Hematopoietic multipotent progenitor cell treated with erythropoietin and hydrocortisone succinate and interleukin-3 and kit ligand, for 15 days (in vitro differentiated cells): ENCODE measurements around the gene SPATA21.
A peak's percentile ranks its signal among the peaks of the same experiment; 100 is the strongest.
"Not testable (repeated sequence)": the region's sequence is repeated elsewhere in the genome, so short reads cannot be mapped to it uniquely, and the experiment has no call there.

Experiments
- DNase-seq: peaks from one replicate; pipeline ENCODE4 v3.0.0-alpha.2; 2015; ENCODE audit warnings: low spot score

The SPATA21 gene

GRCh38 chr1:16380868-16381267 is 56.4 kb downstream of the SPATA21 start:
- no peak for DNase-seq

GRCh38 chr1:16378443-16378842 is 58.8 kb downstream of the SPATA21 start:
- no peak for DNase-seq

DNA sequence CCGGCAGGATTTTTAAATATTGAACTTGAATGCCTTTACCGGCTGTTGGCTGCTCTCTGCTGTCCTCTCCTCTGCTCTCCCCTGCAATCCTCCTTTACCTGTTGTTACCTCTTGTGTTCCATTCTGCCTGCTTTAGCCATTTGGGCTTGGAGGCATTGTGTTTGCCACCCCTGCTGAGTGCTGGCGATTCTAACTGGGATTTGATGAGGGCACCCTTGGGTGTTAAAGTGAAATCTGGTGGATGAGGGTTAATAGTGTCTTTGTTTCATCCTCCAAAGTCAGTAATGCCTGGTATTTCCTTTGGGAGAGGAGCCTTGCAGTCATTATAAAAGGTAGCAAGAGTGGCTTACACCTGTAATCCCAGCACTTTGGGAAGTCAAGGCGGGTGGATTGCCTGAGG is 60.3 kb downstream of the SPATA21 start:
- DNase-seq: no peak

DNA sequence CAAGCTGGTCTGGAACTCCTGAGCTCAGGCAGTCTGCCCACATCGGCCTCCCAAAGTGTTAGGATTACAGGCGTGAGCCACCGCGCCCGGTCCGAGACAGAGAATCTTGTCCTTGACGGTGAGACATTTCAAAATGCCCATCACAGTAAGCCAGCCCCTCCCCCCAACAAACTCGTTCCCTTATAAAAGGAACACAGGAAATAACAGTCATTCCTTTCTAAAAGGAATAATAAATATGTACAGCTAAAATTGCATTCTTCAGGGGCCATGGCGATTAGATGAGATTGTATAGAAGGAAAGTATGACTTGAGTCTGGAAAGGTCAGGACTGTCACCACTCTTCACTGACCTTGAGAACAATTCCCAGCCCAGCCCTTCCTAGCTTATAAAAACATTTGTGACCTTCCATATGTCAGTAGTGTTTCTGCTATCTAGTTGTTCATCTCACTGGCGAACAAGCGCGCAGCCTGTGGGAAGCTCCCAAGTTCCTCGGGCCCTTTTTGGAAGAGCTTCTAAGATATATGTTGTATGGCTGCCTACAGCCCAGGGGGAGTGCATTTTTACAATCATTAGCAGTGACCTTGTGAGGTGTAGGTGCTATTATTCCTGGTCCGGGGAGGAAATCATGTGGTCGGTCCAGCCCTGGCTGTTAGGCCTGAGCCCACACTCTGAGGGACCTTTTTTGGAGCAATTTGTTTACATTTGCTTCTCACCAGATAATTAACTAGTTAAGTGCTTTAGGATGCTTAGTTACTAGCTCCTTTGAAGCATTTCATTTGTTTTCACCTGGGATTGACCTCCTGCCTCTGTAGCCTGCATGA is 61.5 kb downstream of the SPATA21 start:
- DNase-seq: no peak

DNA sequence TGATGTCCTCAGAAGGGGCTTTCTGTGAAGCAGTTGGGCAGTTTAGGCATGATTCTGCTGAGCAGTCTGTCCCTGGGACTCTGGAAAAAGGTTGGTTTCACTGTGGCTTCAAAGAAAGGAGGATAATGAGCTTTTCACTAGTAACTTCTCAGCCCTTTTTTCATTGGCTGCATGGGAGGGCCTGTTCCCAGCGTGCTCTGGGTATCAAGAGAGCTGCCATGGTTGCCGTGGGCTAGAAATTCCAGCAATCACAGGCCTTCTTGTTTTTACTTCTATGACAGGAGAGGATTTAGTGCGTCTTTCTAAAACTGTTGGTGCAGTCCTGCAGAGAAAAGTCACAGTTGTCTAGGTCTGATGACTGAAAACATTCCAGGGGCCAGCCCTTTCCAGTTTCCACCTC is 63.0 kb downstream of the SPATA21 start:
- no peak for DNase-seq

DNA sequence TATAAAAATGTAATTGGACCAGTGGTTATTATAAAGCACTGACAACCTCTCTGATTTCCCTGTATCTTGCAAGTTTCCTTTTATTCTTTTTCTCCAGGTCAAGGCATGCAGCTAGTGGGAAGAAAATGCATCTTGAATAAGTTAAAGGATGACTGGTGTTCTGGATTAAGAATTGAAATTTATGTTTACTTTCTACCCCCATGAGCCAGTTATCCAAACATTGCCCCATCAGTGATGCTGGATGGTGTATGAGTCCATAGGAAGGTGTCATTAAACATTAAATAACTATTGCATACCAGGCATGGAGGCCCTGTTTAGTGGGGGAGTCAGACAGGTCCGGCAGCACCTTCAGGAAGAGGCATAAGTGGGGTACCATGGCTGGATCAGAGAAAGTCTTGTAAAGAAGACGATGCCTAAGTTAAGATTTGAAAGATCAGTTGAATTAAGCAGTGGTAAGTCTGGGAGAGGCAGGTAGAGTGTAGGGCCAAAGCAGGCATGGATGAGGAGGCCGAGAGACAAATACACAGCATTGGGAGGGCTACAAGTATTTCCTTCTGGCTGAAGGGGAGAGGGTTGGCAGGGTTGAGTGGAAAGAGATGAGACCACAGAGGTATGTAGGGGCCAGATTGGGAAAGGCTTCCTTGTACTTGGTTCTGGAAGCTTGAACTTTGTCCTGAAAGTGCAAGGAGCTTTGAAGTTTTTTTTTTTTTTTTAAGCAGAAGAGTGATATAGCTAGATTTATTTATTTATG is 64.5 kb downstream of the SPATA21 start:
- DNase-seq: no peak

GRCh38 chr1:16371725-16372124 is 65.5 kb downstream of the SPATA21 start:
- no peak for DNase-seq

GRCh38 chr1:16369821-16370220 is 67.4 kb downstream of the SPATA21 start:
- no peak for DNase-seq

DNA sequence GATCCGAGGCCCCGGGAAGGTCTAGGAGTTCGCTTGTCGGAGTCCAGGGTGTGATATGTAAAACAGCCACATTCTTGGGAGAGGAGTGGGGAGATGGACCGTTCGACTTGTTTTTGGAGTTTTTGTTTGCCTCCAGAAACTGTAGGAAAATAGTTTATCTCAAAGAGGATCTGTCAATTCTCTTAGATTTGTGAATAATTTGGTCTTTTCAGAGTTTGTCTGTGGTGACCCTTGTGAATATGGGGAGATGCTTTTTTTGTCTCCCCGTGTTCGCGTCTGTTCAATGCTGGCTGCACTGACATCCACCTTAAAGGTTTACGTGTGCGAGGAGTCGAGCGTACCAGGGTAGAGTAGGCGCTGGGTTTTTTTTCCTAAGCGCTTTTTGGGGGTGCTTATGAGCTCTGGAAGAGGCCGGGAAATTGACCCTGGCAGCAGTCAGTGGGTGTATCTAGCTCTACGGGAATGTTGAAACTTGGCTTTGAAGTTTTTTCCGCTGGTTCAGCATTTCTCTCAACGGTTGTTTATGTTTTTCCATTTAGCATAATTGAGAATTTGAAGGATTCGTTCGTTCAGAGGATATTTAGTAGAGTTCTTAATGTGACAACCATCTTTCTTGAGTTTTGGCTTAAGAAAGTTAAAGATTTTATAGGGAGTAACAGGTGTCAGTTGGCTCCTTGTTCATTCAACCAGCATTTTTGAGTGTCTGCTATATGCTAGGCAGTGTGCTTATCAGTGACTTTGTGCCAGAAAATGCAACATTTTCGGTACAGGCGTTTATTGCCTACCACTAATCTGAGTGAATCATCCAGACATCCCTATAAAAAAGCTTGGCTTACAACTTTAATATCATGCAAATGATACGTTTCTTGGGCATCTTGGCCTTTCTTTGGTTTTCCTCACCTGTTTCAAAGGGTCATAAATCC is 69.0 kb downstream of the SPATA21 start:
- peak; percentile 61 for DNase-seq

- peak; percentile 79 for DNase-seq
Measured at GRCh38 chr1:16367258-16367967, 69.8 kb downstream of the SPATA21 start.

DNA sequence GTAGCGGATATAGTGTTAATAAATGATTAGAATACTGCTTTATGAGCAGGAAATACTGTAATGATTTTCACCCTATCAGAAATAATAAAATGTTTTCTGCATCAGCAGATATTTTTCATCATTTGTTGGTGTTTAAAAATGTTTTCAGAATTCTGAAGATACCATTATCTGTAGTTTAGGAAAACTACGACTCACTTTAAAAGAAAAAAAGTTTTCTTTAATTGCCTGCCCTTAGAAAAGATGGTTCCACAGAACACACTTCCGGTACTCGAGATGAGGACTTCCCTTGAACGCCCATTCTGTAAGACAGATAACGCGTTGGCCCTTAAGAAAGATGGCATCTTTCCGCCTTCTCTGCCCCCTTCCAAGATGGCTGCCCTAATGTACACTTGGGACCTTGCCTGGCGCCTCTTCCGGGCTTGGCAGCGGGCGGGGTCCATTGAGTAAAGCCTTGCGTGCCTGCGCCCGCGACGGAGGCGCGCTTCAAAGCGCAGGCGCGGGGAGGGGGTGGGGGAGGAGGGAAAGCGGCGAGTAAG is 70.4 kb downstream of the SPATA21 start, which contains the start of gene SZRD1:
TSS of gene SZRD1 (plus strand) at position 521 of the 536 bp plus-strand sequence. CDS start 16 bp downstream, outside the sequence.
- DNase-seq: peak; percentile 99

GRCh38 chr1:16365146-16365498 is 72.1 kb downstream of the SPATA21 start:
- not testable (repeated sequence) for DNase-seq

GRCh38 chr1:16356867-16357266 is 80.4 kb downstream of the SPATA21 start:
- no peak for DNase-seq

- DNase-seq: no peak
Measured at GRCh38 chr1:16354619-16355018, 82.6 kb downstream of the SPATA21 start.

DNA sequence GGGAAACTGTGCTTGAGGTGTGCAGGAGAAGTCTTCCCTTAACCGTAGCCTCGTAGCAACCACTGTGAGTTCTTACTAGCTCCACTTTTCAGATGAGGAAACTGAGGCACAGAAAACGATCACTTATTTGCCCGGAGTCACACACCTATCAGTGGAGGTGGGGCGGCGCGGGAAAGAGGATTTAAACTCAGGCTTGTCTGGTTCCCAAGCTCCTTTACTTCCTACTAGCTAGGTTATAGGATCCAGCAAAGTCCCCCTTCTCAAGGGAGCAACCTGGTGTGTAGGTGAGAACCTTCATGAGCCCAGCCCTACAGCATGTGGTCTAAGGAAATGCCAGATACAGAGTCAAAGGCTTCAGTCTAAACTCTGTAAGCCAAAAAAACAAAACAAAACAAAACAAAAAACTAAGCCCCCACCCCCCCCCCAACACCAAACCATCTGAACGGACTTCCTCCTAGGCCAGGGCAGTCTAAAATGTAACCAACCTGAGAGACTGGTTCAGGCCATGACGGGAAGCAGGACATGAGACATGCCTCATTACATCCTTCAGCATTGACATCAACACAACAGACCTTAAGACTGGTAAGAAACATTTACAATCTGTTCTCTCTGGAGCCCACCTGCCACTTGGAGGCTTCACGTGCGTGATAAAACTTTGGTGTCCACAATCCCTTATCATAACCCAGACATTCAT is 84.2 kb downstream of the SPATA21 start:
- no peak for DNase-seq

- peak; percentile 89 for DNase-seq
Measured at GRCh38 chr1:16351994-16352841, 85.0 kb downstream of the SPATA21 start, which contains the start of gene FBXO42. TSS of gene FBXO42 (minus strand) at chr1:16352480. CDS start at chr1:16315418, 37,062 bp downstream.

- DNase-seq: peak; percentile 36
Measured at GRCh38 chr1:16351456-16351993, 85.7 kb downstream of the SPATA21 start.

- DNase-seq: peak; percentile 19
Measured at GRCh38 chr1:16349847-16350406, 87.3 kb downstream of the SPATA21 start.
